ENCODE data around the gene DPP8. TPM values are rescaled to one million over a fixed set of nuclear protein-coding genes. Genes with fewer than 3 reads are reported as not detected.

Gene DPP8
- total and polyA plus RNA-seq, 2 donors from 2014 or later = 8.2 to 38.6 TPM

DNA sequence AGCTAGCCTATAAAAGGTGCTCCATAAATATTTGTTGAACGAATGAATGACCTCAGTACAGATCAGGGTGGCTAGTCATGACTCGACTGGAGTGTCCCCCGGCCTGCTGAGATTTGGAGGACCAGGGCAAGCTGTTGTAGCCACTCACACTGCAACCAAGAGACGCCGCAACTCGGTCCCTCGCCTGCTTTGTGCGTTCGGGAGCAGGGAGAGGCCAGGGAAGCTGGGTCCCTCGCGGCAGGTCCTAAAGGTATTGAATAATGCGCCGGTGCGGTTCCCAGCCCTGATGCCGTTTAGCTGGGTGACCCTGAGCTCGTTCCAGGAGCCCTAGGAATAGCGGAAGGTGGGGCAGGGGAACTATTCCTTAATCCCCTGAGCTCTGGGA, 96.5 kb downstream of the DPP8 start:
- TF ChIP-seq, protein P1, sequence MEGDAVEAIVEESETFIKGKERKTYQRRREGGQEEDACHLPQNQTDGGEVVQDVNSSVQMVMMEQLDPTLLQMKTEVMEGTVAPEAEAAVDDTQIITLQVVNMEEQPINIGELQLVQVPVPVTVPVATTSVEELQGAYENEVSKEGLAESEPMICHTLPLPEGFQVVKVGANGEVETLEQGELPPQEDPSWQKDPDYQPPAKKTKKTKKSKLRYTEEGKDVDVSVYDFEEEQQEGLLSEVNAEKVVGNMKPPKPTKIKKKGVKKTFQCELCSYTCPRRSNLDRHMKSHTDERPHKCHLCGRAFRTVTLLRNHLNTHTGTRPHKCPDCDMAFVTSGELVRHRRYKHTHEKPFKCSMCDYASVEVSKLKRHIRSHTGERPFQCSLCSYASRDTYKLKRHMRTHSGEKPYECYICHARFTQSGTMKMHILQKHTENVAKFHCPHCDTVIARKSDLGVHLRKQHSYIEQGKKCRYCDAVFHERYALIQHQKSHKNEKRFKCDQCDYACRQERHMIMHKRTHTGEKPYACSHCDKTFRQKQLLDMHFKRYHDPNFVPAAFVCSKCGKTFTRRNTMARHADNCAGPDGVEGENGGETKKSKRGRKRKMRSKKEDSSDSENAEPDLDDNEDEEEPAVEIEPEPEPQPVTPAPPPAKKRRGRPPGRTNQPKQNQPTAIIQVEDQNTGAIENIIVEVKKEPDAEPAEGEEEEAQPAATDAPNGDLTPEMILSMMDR (IDR thresholded peaks at IDR 0.05; ENCODE audit: borderline replicate concordance, extremely low read depth, insufficient read depth) = no peak
- H3K27me3 ChIP-seq (ENCODE audit: control insufficient read depth, insufficient read depth, low read length) = no peaks in the 10 kb centered on the region
- no peak overlapping the region for H3K9ac ChIP-seq (ENCODE audit: low read length in 3 of 3)
- no peak overlapping the region for H3K27ac ChIP-seq (ENCODE audit: low read depth in 2 of 2, low read length in 2 of 2)
- intact Hi-C loops (cut with DNase I) = no loop called here
- H3K4me1 ChIP-seq (ENCODE audit: control insufficient read depth in 2 of 3, insufficient read depth in 2 of 3, low read depth in 1 of 3, low read length in 3 of 3) = peaks cover 0 to 13% (median 5%) of the 10 kb centered on the region in 3 donors
- H3K9me3 ChIP-seq (ENCODE audit: control insufficient read depth in 2 of 3, insufficient read depth in 1 of 3, low read length in 3 of 3) = no peaks in the 10 kb centered on the region
- no peaks in the 10 kb centered on the region for H3K36me3 ChIP-seq (ENCODE audit: control insufficient read depth in 2 of 3, insufficient read depth in 3 of 3, low read length in 3 of 3)
- peak overlapping the region in 2 of 3 donors; percentile 6 to 54 for H3K4me3 ChIP-seq (ENCODE audit: low read length in 3 of 3)
- FAIRE-seq = no peak
- peak in 1 of 5 donors; percentile 62 for DNase-seq

DNA sequence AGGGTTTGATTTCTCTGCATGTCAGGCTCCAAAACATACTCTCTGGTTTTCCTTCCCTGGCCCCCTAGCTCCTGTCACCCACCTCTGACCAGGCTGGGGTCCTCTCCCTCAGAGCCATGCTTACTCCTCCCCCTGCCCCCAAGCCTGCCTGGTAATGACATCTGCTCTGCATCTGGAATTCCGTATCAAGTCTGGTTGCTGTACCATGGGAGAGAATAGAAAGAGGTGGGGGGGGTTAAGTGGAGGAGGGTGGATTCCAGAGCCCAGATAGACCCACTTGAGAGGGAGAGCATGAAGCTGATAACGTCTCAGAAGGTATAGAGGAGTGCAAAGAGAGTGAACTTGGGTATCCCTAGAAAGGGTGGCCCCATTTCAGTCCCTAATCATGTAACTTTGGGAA, 98.9 kb downstream of the DPP8 start:
- intact Hi-C loops (cut with DNase I) = no loop called here
- no peak overlapping the region for H3K27ac ChIP-seq (ENCODE audit: low read depth in 2 of 2, low read length in 2 of 2)
- H3K4me1 ChIP-seq (ENCODE audit: control insufficient read depth in 2 of 3, insufficient read depth in 2 of 3, low read depth in 1 of 3, low read length in 3 of 3) = peaks cover 0 to 13% (median 5%) of the 10 kb centered on the region in 3 donors
- no peaks in the 10 kb centered on the region for H3K36me3 ChIP-seq (ENCODE audit: control insufficient read depth in 2 of 3, insufficient read depth in 3 of 3, low read length in 3 of 3)
- H3K9me3 ChIP-seq (ENCODE audit: control insufficient read depth in 2 of 3, insufficient read depth in 1 of 3, low read length in 3 of 3) = no peaks in the 10 kb centered on the region
- H3K9ac ChIP-seq (ENCODE audit: low read length in 3 of 3) = no peak overlapping the region
- FAIRE-seq (no peak), DNase-seq (no peak)
- TF ChIP-seq, protein P1 (IDR thresholded peaks at IDR 0.05; ENCODE audit: borderline replicate concordance, extremely low read depth, insufficient read depth) = no peak
- H3K27me3 ChIP-seq (ENCODE audit: control insufficient read depth, insufficient read depth, low read length) = no peaks in the 10 kb centered on the region
- no peak overlapping the region for H3K4me3 ChIP-seq (ENCODE audit: low read length in 3 of 3)

DNA sequence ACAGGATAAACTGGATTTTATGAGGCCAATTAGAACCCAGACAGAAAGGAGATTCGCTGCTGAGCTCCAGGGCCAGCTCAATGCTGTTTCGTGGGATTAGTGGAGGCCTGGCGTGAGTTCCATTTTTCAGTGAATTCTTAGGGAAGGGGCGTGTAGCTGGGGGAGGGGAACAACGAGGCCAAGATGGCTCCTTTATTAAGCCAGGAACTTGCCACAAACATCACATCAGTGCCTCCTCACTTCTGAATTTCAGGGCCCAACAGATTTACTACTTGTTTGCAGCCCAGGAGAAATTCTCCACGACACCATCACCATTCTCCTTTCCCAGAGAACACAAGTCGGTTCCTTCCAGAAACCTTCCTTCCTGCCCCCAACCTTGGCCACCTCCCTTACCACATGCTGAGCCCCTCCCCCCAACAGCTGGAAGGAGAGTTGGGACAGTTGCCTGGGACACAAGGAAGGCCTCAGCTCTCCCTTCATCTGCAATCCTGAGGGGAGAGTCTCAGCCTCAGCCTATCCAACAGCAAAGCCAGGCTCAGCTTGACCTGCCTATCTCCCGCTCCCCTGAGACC, 100.6 kb downstream of the DPP8 start:
- Histone ChIP-seq H3K4me1 (ENCODE audit: control insufficient read depth in 2 of 3, insufficient read depth in 2 of 3, low read depth in 1 of 3, low read length in 3 of 3) (peaks cover 0 to 8% (median 3%) of the 10 kb centered on the region in 3 donors), H3K4me3 (ENCODE audit: low read length in 3 of 3) (no peak overlapping the region), H3K27me3 (ENCODE audit: control insufficient read depth, insufficient read depth, low read length) (no peaks in the 10 kb centered on the region), H3K9ac (ENCODE audit: low read length in 3 of 3) (no peak overlapping the region), H3K9me3 (ENCODE audit: control insufficient read depth in 2 of 3, insufficient read depth in 1 of 3, low read length in 3 of 3) (no peaks in the 10 kb centered on the region), H3K27ac (ENCODE audit: low read depth in 2 of 2, low read length in 2 of 2) (no peak overlapping the region), H3K36me3 (ENCODE audit: control insufficient read depth in 2 of 3, insufficient read depth in 3 of 3, low read length in 3 of 3) (no peaks in the 10 kb centered on the region)
- TF ChIP-seq, protein P1 (IDR thresholded peaks at IDR 0.05; ENCODE audit: borderline replicate concordance, extremely low read depth, insufficient read depth) = no peak
- DNase-seq = peak in 2 of 5 donors; percentile 24 to 68
- FAIRE-seq = no peak
- intact Hi-C loops (cut with DNase I) = no loop called here
